ENCODE data around the gene TTC29. TPM values are rescaled to one million over a fixed set of nuclear protein-coding genes. Genes with fewer than 3 reads are reported as not detected.

Gene TTC29
- total RNA-seq, 2 donors from 2014 or later: not detected

DNA sequence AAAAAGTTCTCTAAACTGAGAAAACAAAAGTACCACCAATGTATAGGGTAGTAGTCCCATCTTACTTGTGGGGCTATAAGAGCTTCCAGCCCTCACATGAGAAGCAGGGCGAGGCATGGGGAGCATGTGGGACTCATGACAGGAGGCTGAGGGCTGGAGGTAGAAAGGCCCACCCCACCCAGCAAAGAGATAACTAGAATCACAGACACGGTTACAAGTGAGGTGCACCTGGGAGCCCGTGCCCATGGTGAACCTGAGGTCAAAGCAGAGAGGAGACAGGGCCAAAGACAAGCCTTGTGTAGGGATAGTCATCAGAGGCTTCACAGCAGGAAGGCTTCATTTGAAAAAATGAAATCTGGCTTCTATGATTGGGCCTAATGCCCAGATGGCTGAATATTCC lies 55.4 kb downstream of the TTC29 start:
- ATAC-seq (ENCODE audit: insufficient number of reproducible peaks, low FRiP score, low read depth): no peak
- no peak overlapping the region for H3K4me3 ChIP-seq

DNA sequence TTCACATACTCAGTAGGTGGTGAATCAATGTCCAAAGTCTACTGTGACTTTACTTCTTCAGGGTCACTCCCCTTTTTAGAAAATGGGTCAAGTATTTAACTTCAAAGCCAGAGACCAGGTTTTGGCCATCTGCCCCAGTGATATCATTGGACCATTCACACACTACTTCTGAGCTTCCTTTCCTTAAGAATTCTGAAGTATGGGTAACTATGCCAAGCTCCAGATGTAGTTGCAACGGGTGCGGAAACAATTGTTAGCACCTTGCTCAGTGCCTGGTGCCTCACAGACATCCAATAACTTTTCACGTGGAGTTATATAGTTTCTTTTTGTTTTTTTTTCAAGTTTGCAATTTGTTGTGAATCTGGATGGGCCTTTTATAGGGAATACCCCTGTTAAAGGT lies 62.6 kb downstream of the TTC29 start:
- ATAC-seq (ENCODE audit: insufficient number of reproducible peaks, low FRiP score, low read depth) (no peak), DNase-seq (ENCODE audit: low spot score) (no peak)
- H3K4me1 ChIP-seq (ENCODE audit: control insufficient read depth in 1 of 2, low read depth in 2 of 2): no peaks in the 10 kb centered on the region
- H3K4me3 ChIP-seq: no peak overlapping the region
- TF ChIP-seq, protein P1, sequence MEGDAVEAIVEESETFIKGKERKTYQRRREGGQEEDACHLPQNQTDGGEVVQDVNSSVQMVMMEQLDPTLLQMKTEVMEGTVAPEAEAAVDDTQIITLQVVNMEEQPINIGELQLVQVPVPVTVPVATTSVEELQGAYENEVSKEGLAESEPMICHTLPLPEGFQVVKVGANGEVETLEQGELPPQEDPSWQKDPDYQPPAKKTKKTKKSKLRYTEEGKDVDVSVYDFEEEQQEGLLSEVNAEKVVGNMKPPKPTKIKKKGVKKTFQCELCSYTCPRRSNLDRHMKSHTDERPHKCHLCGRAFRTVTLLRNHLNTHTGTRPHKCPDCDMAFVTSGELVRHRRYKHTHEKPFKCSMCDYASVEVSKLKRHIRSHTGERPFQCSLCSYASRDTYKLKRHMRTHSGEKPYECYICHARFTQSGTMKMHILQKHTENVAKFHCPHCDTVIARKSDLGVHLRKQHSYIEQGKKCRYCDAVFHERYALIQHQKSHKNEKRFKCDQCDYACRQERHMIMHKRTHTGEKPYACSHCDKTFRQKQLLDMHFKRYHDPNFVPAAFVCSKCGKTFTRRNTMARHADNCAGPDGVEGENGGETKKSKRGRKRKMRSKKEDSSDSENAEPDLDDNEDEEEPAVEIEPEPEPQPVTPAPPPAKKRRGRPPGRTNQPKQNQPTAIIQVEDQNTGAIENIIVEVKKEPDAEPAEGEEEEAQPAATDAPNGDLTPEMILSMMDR (IDR thresholded peaks at IDR 0.05): no peak
- H3K9me3 ChIP-seq: no peaks in the 10 kb centered on the region
- no peak overlapping the region for H3K27ac ChIP-seq
- H3K27me3 ChIP-seq (replicated peaks; ENCODE audit: insufficient read depth): no peaks in the 10 kb centered on the region
- H3K36me3 ChIP-seq: no peaks in the 10 kb centered on the region

More for the DNA sequence above, 55.4 kb downstream of the TTC29 start:
- TF ChIP-seq, protein P1 (IDR thresholded peaks at IDR 0.05): no peak
- Histone ChIP-seq H3K27me3 (replicated peaks; ENCODE audit: insufficient read depth) (no peaks in the 10 kb centered on the region), H3K36me3 (no peaks in the 10 kb centered on the region), H3K9me3 (no peaks in the 10 kb centered on the region), H3K4me1 (ENCODE audit: control insufficient read depth in 1 of 2, low read depth in 2 of 2) (no peaks in the 10 kb centered on the region), H3K27ac (no peak overlapping the region)
- DNase-seq (ENCODE audit: low spot score): no peak

DNA sequence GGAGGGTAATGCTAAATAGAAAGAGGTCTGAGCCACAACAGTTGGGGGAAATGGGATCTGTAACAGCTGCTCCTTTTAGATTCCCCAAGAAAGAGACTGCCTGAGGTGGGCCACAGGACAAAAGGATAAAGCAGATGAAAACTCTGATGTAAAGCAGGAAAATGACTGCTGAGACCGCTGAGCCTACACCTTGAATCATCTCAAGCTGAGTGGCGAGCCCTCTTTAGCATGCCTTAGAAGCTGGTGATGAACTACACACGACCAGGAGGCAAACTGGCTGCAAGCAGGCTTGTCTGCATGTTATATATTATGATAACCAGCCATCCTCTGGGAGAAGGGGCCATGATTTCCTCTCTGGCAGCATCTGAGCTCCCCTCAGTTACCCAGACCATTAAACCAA lies 88.4 kb downstream of the TTC29 start:
- Histone ChIP-seq H3K27me3 (replicated peaks; ENCODE audit: insufficient read depth) (no peaks in the 10 kb centered on the region), H3K9me3 (no peaks in the 10 kb centered on the region), H3K4me1 (ENCODE audit: control insufficient read depth in 1 of 2, low read depth in 2 of 2) (no peaks in the 10 kb centered on the region), H3K36me3 (no peaks in the 10 kb centered on the region), H3K4me3 (no peak overlapping the region), H3K27ac (no peak overlapping the region)
- ATAC-seq (ENCODE audit: insufficient number of reproducible peaks, low FRiP score, low read depth): no peak
- no peak for DNase-seq (ENCODE audit: low spot score)
- TF ChIP-seq, protein P1 (IDR thresholded peaks at IDR 0.05): no peak

DNA sequence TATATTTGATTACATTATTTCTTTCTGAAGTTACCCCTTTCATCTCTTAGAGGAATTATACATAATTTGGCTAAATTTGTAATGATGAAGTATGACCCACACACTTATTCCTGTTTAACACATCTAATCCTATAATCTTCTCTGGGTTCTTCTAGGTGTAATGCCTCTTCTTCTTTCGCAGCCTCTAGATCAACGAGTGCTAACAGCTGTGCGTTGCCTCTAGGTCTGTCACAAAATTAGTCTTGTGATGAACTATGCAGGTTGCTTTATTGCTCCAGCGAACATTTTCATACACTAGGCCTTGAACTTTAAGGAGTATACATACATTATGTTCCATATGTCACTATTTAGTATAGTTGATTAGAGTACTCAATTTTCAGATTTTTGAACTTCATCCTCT lies 89.9 kb downstream of the TTC29 start:
- H3K27me3 ChIP-seq (replicated peaks; ENCODE audit: insufficient read depth): no peaks in the 10 kb centered on the region
- no peak overlapping the region for H3K27ac ChIP-seq
- no peaks in the 10 kb centered on the region for H3K4me1 ChIP-seq (ENCODE audit: control insufficient read depth in 1 of 2, low read depth in 2 of 2)
- no peak for DNase-seq (ENCODE audit: low spot score)
- H3K36me3 ChIP-seq: no peaks in the 10 kb centered on the region
- no peaks in the 10 kb centered on the region for H3K9me3 ChIP-seq
- H3K4me3 ChIP-seq: no peak overlapping the region
- ATAC-seq (ENCODE audit: insufficient number of reproducible peaks, low FRiP score, low read depth): no peak
- TF ChIP-seq, protein P1 (IDR thresholded peaks at IDR 0.05): no peak

DNA sequence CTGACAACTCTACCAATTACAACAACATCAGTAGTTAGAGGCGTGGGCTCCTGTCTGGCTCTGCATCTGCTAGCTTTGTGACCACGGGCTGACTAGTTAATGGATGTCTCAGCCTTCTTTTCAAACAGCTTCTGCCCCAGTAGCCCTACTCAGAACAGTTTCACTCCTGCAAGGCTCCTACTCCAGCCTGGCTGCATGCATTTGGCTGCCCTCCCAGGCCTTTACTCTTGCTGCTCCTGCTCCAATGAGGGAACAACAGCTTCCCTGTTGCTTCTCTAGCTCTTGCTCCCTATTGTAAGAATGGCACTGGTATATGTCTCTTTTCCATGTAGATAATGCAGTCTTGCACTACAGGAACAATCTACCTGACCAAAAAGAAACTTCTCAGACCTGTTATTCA lies 93.3 kb downstream of the TTC29 start:
- Histone ChIP-seq H3K27me3 (replicated peaks; ENCODE audit: insufficient read depth) (no peaks in the 10 kb centered on the region), H3K4me3 (no peak overlapping the region), H3K9me3 (no peaks in the 10 kb centered on the region), H3K27ac (no peak overlapping the region), H3K4me1 (ENCODE audit: control insufficient read depth in 1 of 2, low read depth in 2 of 2) (no peaks in the 10 kb centered on the region), H3K36me3 (no peaks in the 10 kb centered on the region)
- TF ChIP-seq, protein P1 (IDR thresholded peaks at IDR 0.05): no peak
- ATAC-seq (ENCODE audit: insufficient number of reproducible peaks, low FRiP score, low read depth): no peak
- no peak for DNase-seq (ENCODE audit: low spot score)

All from thoracic aorta (tissue), 2 donors.